GM12878 (cell line): ENCODE measurements around the gene TMEM263. TPM values are rescaled to one million over a fixed set of nuclear protein-coding genes. Genes with fewer than 3 reads are reported as not detected.

Experiments used
- ATAC-seq: fragments of 200-7000 bp; cut with Tn5 transposase; 3 replicates; pipeline ENCODE4 v1.9.1; 2020; ENCODE audit warnings: mild to moderate bottlenecking, moderate library complexity
- BruUV-seq: library from RNA; stranded (reverse); fragments of 400-500 nt; replicated peaks from 2 replicates; lab custom pipeline; 2021; lab: Mats Ljungman, UMichigan
- CTCF ChIA-PET: fragments of 300-600 bp; sonication (Branson Sonifier 250); formaldehyde crosslinking; extraction: SDS; loops from one replicate; lab custom pipeline; 2021; ENCODE audit warnings: inconsistent platforms; lab: Yijun Ruan, JAX
- POLR2A ChIA-PET: fragments of 350-600 bp; formaldehyde crosslinking; extraction: SDS; loops from one replicate; lab custom pipeline; 2021; ENCODE audit warnings: inconsistent platforms; lab: Charles Lee
- RAD21 ChIA-PET: fragments of 300-600 bp; sonication (Branson Sonifier 250); formaldehyde crosslinking; loops from one replicate; lab custom pipeline; 2023; ENCODE audit warnings: antibody characterized with exemption; ENCODE audit not compliant: unreplicated experiment; lab: Charles Lee
- SMC1A ChIA-PET: fragments of 300-600 bp; sonication (Branson Sonifier 250); formaldehyde crosslinking; loops from one replicate; lab custom pipeline; 2023; ENCODE audit not compliant: unreplicated experiment, uncharacterized antibody; lab: Charles Lee
- DNase-seq: peaks from one replicate; pipeline ENCODE4 v3.0.0-alpha.2; 2011; ENCODE audit warnings: low read depth, low spot score
- FAIRE-seq: peaks from 3 replicates; lab custom pipeline; 2011; peaks lifted over from hg19 to GRCh38; lab: Jason Lieb, UNC
- H2AFZ ChIP-seq: 2 replicates; pipeline ENCODE4 v1.6.0; 2011; ENCODE audit warnings: low read depth, low read length, control low read depth; ENCODE audit not compliant: control insufficient read depth
- H3K27ac ChIP-seq: 2 replicates; pipeline ENCODE4 v1.5.1; 2011; ENCODE audit warnings: control low read depth; ENCODE audit not compliant: control insufficient read depth, insufficient read depth
- H3K27me3 ChIP-seq, 2 experiments: replicated peaks in 1 of 2; 2 replicates each; pipeline versions ENCODE4 v1.6.0 to v1.6.1; 2011; ENCODE audit warnings: low read length in 1 of 2; ENCODE audit not compliant: control insufficient read depth in 2 of 2, insufficient read depth in 2 of 2
- H3K36me3 ChIP-seq, 2 experiments: 2 replicates each; pipeline ENCODE4 v1.5.1; 2011; ENCODE audit warnings: low read length in 1 of 2; ENCODE audit not compliant: control insufficient read depth in 2 of 2, insufficient read depth in 2 of 2
- H3K4me1 ChIP-seq: 2 replicates; pipeline ENCODE4 v1.6.1; 2011; ENCODE audit warnings: mild to moderate bottlenecking, low read length, moderate library complexity, mixed read lengths; ENCODE audit not compliant: control insufficient read depth, insufficient read depth
- H3K4me2 ChIP-seq: 2 replicates; pipeline ENCODE4 v1.6.0; 2011; ENCODE audit warnings: control low read depth; ENCODE audit not compliant: control insufficient read depth, insufficient read depth
- H3K4me3 ChIP-seq: fragments of 200-600 bp; sonication (generic); 2 replicates; pipeline ENCODE4 v1.5.1; 2016
- H3K79me2 ChIP-seq: 2 replicates; pipeline ENCODE4 v1.6.0; 2011; ENCODE audit warnings: low read length; ENCODE audit not compliant: control insufficient read depth, insufficient read depth
- H3K9ac ChIP-seq: 2 replicates; pipeline ENCODE4 v1.8.0; 2011; ENCODE audit warnings: low read length, control low read depth, mixed read lengths; ENCODE audit not compliant: control insufficient read depth, insufficient read depth
- H3K9me3 ChIP-seq: replicated peaks from 3 replicates; pipeline ENCODE4 v1.5.1; 2011; ENCODE audit warnings: mild to moderate bottlenecking, low read length; ENCODE audit not compliant: control insufficient read depth, insufficient read depth
- H4K20me1 ChIP-seq: 2 replicates; pipeline ENCODE4 v1.6.0; 2011; ENCODE audit not compliant: control insufficient read depth, insufficient read depth
- BACH1 ChIP-seq: fragments of 450-650 bp; IDR thresholded peaks from 2 replicates; pipeline ENCODE4 v1.6.1; 2017; ENCODE audit warnings: mild to moderate bottlenecking, borderline replicate concordance
- BHLHE40 ChIP-seq, 2 experiments: fragments of 450-650 bp in 1 of 2; IDR thresholded peaks; 2 replicates each; pipeline ENCODE4 v1.6.1; 2011 to 2017; ENCODE audit warnings: low read depth in 2 of 2, borderline replicate concordance in 1 of 2, improper control_type of control experiment in 1 of 2, low read length in 1 of 2, mild to moderate bottlenecking in 1 of 2
- DPF2 ChIP-seq: fragments of 450-650 bp; IDR thresholded peaks from 2 replicates; pipeline ENCODE4 v1.6.1; 2017; ENCODE audit warnings: mild to moderate bottlenecking
- MYC ChIP-seq: IDR thresholded peaks from 2 replicates; pipeline ENCODE4 v1.6.1; 2011; ENCODE audit warnings: mild to moderate bottlenecking, low read length, moderate library complexity, inconsistent platforms; ENCODE audit not compliant: insufficient read depth, insufficient replicate concordance, insufficient read length, severe bottlenecking
- TCF3 ChIP-seq: IDR thresholded peaks from 2 replicates; pipeline ENCODE4 v1.6.1; 2012; ENCODE audit warnings: low read depth, mild to moderate bottlenecking, low read length, borderline replicate concordance; ENCODE audit not compliant: insufficient read depth
- WGBS: methylation state at CpG from one replicate; pipeline ENCODE4 v1.1.6; 2016; ENCODE audit warnings: low lambda C conversion rate; ENCODE audit not compliant: insufficient replicate concordance, insufficient coverage; ENCODE audit errors: missing lambda C conversion rate; 5-methylcytosine and 5-hydroxymethylcytosine counted together
- in situ Hi-C: fragments of 300-500 bp; cut with MboI; formaldehyde crosslinking; loops from 9 replicates; pipeline ENCODE4 v1.14.3; 2018; ENCODE audit warnings: mixed read lengths
- intact Hi-C: fragments of 100-400 bp; cut with micrococcal nuclease; formaldehyde crosslinking; loops from one replicate; pipeline ENCODE4 v1.14.2; 2022; ENCODE audit not compliant: unreplicated experiment
- polyA plus RNA-seq, 11 experiments: library from polyadenylated mRNA; depleted of rRNA in 4 of 11; unstranded in 6 of 11; stranded (reverse) in 5 of 11; fragments of >200 nt; fragmentation: Nextera tagmentation in 4 of 11; fragmentation: Illumina TruSeq in 1 of 11; extraction: Ambion mirVana in 4 of 11; extraction: Trizol in 1 of 11; gene quantifications; 1 replicate in 1 of 11; 2 replicates in 10 of 11; pipeline versions ENCODE4 v1.2.1 to v1.2.3, GENCODE V29; 2011 to 2016; ENCODE audit warnings: inconsistent platforms in 2 of 11, missing spikeins in 2 of 11, low read depth in 1 of 11
- total RNA-seq, 4 experiments: library from RNA; depleted of rRNA in 3 of 4; stranded (reverse); fragments of >200 nt in 3 of 4; fragmentation: Illumina TruSeq in 1 of 4; extraction: Trizol in 1 of 4; gene quantifications; 2 replicates each; pipeline versions ENCODE4 v1.2.1 to v1.2.3, GENCODE V29; 2013 to 2021
- TF ChIP-seq, protein P1 (sequence below): IDR thresholded peaks from 2 replicates; pipeline ENCODE4 v1.6.1; 2012; ENCODE audit warnings: low read depth, low read length, improper control_type of control experiment
- TF ChIP-seq, protein P2 (sequence below): IDR thresholded peaks from 2 replicates; pipeline ENCODE4 v1.6.1; 2011; ENCODE audit warnings: borderline replicate concordance, low read depth, mild to moderate bottlenecking, moderate library complexity, low read length; ENCODE audit not compliant: insufficient read depth, poor library complexity, severe bottlenecking
- TF ChIP-seq, protein P3 (sequence below): fragments of 450-650 bp; formaldehyde crosslinking; IDR thresholded peaks from 2 replicates; pipeline ENCODE4 v1.5.0; 2022; ENCODE audit warnings: mild to moderate bottlenecking, missing genetic modification characterization
- TF ChIP-seq, protein P4 (sequence below): fragments of 450-650 bp; IDR thresholded peaks from 2 replicates; pipeline ENCODE4 v1.6.1; 2016; ENCODE audit warnings: mild to moderate bottlenecking, moderate library complexity, borderline replicate concordance

TMEM263 gene
- total and polyA plus RNA-seq, 10 of the 15 experiments (the other 5 are each of a cell fraction or from before 2014, with no cell fraction given): 15.4 to 41.3 (median 27.6) TPM

DNA sequence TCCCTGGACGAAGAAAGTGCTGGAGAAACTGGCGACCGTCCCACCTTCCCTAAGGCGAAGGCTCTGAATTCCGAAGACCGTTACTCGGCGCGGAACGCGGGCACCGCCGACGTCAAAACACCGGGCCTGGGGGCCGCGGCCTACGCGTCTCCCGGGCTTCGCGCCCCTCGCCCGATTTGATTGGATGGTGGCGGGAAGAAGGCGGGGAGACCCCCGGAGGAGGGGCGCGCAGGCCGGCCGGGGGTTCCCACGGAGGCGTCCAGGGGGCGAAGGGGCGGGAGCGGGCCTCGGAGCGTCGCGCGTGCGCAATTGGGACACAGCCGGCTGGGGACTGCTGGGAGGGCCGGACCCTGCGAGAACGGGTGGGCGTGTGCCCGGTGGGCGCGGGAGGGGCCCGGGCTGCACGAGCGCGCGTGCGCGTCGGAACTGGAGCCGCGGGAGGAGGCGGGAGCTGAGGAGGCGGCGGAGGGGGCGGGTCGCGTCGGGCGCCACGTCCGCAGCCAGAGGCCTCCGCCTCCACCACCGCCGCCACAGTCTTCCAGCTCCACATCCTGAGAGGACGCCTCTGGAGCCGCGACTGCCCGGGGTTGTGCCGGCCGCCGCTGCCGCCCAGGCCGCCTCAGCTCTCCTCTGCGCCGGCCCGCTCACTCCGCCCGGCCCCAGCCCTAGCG, at the start of gene TMEM263 (continued):
- TF ChIP-seq TCF3 (0 out of 2 replicates have a peak, but pooled peaks have one; percentile 45), BHLHE40 (IDR thresholded peaks at IDR 0.05; ENCODE audit: borderline replicate concordance in 1 of 2, low read depth in 2 of 2, low read length in 1 of 2) (peak; percentile 46 to 88; a peak in 3 of 4 replicates), DPF2 (peak; percentile 78), BACH1 (peak; percentile 74)
- TF ChIP-seq, protein P1, sequence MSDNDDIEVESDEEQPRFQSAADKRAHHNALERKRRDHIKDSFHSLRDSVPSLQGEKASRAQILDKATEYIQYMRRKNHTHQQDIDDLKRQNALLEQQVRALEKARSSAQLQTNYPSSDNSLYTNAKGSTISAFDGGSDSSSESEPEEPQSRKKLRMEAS: 0 out of 2 replicates have a peak, but pooled peaks have one; percentile 36
- TF ChIP-seq, protein P2, sequence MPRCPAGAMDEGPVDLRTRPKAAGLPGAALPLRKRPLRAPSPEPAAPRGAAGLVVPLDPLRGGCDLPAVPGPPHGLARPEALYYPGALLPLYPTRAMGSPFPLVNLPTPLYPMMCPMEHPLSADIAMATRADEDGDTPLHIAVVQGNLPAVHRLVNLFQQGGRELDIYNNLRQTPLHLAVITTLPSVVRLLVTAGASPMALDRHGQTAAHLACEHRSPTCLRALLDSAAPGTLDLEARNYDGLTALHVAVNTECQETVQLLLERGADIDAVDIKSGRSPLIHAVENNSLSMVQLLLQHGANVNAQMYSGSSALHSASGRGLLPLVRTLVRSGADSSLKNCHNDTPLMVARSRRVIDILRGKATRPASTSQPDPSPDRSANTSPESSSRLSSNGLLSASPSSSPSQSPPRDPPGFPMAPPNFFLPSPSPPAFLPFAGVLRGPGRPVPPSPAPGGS: no peak
- TF ChIP-seq, all 136 proteins: peak for 40

DNA sequence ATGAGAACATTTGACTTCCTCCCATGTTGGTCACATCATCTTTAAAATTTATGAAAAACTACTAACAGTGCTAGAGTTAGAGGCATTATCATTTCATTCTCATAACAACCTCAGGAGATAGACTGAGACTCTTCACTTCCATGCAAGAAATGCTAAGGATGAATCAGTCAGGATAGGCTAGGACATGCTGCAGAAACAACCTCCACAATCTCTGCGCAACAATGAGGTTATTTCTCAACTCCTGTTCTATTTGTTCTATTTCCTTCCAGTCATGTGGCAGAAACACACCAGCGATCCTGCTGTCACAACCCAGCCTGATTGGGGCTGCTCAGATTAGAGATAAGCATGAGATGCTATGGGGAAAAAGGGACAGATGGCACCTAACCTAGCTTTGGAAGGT, 49.0 kb upstream of the TMEM263 start:
- in situ Hi-C loops: no loop called here
- DNase-seq (no peak), FAIRE-seq (peak; percentile 7), ATAC-seq (no peak)
- H3K4me1 ChIP-seq: peaks cover 25% of the 10 kb centered on the region
- POLR2A ChIA-PET: interaction anchor here (0.6 kb wide), 1 partner anchor 76 kb away, joined by 3 read pairs; no protein-coding TSS in a partner anchor
- H3K27ac ChIP-seq: no peak overlapping the region
- no peaks in the 10 kb centered on the region for H4K20me1 ChIP-seq
- RAD21 ChIA-PET: interaction anchor here (0.7 kb wide), 1 partner anchor 15 kb away, joined by 3 read pairs; no protein-coding TSS in a partner anchor
- H3K27me3 ChIP-seq: no peaks in the 10 kb centered on the region; a peak in 1 of 4 replicates
- H3K9ac ChIP-seq: no peak overlapping the region
- SMC1A ChIA-PET: interaction anchor here (0.8 to 1.4 kb wide), 3 partner anchors 9 to 13 kb away, joined by 4 to 9 read pairs (median 4); no protein-coding TSS in a partner anchor
- H3K9me3 ChIP-seq: no peaks in the 10 kb centered on the region; the same call in 1 of the 3 replicates
- intact Hi-C loops: no loop called here
- no peak overlapping the region for H3K4me3 ChIP-seq
- H2AFZ ChIP-seq: no peak overlapping the region
- CTCF ChIA-PET: interaction anchor here (0.6 to 10.8 kb wide), 8 partner anchors 12 to 778 kb away, joined by 3 to 102 read pairs (median 3); no protein-coding TSS in a partner anchor
- H3K79me2 ChIP-seq: no peaks in the 10 kb centered on the region
- H3K4me2 ChIP-seq: no peak overlapping the region
- WGBS: 38% methylated on average over 2 of the region's 2 CpGs
- no peaks in the 10 kb centered on the region for H3K36me3 ChIP-seq
- no TSS peak for BruUV-seq
- TF ChIP-seq MYC: no peak
- TF ChIP-seq, protein P3, sequence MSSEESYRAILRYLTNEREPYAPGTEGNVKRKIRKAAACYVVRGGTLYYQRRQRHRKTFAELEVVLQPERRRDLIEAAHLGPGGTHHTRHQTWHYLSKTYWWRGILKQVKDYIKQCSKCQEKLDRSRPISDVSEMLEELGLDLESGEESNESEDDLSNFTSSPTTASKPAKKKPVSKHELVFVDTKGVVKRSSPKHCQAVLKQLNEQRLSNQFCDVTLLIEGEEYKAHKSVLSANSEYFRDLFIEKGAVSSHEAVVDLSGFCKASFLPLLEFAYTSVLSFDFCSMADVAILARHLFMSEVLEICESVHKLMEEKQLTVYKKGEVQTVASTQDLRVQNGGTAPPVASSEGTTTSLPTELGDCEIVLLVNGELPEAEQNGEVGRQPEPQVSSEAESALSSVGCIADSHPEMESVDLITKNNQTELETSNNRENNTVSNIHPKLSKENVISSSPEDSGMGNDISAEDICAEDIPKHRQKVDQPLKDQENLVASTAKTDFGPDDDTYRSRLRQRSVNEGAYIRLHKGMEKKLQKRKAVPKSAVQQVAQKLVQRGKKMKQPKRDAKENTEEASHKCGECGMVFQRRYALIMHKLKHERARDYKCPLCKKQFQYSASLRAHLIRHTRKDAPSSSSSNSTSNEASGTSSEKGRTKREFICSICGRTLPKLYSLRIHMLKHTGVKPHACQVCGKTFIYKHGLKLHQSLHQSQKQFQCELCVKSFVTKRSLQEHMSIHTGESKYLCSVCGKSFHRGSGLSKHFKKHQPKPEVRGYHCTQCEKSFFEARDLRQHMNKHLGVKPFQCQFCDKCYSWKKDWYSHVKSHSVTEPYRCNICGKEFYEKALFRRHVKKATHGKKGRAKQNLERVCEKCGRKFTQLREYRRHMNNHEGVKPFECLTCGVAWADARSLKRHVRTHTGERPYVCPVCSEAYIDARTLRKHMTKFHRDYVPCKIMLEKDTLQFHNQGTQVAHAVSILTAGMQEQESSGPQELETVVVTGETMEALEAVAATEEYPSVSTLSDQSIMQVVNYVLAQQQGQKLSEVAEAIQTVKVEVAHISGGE (CRISPR knock-in tag): no peak
- TF ChIP-seq, protein P4, sequence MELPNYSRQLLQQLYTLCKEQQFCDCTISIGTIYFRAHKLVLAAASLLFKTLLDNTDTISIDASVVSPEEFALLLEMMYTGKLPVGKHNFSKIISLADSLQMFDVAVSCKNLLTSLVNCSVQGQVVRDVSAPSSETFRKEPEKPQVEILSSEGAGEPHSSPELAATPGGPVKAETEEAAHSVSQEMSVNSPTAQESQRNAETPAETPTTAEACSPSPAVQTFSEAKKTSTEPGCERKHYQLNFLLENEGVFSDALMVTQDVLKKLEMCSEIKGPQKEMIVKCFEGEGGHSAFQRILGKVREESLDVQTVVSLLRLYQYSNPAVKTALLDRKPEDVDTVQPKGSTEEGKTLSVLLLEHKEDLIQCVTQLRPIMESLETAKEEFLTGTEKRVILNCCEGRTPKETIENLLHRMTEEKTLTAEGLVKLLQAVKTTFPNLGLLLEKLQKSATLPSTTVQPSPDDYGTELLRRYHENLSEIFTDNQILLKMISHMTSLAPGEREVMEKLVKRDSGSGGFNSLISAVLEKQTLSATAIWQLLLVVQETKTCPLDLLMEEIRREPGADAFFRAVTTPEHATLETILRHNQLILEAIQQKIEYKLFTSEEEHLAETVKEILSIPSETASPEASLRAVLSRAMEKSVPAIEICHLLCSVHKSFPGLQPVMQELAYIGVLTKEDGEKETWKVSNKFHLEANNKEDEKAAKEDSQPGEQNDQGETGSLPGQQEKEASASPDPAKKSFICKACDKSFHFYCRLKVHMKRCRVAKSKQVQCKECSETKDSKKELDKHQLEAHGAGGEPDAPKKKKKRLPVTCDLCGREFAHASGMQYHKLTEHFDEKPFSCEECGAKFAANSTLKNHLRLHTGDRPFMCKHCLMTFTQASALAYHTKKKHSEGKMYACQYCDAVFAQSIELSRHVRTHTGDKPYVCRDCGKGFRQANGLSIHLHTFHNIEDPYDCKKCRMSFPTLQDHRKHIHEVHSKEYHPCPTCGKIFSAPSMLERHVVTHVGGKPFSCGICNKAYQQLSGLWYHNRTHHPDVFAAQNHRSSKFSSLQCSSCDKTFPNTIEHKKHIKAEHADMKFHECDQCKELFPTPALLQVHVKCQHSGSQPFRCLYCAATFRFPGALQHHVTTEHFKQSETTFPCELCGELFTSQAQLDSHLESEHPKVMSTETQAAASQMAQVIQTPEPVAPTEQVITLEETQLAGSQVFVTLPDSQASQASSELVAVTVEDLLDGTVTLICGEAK: no peak
